Measurements from ENCODE around the gene MPC2. TPM values are rescaled to one million over a fixed set of nuclear protein-coding genes. Genes with fewer than 3 reads are reported as not detected.

Gene MPC2
- total RNA-seq, 4 donors from 2014 or later: 12.1 to 33.7 (median 26.0) TPM

GRCh38 chr1:167924543-167925231 lies 12.2 kb downstream of the MPC2 start:
- intact Hi-C loops (cut with DNase I; ENCODE audit: low total_unique reads): no loop called here
- TF ChIP-seq CTCF (IDR thresholded peaks at IDR 0.05): no peak
- no peak for TF ChIP-seq POLR2A (IDR thresholded peaks at IDR 0.05)
- DNase-seq (ENCODE audit: low spot score in 2 of 2): no peak
- H3K4me3 ChIP-seq (ENCODE audit: low read depth, poor library complexity, severe bottlenecking): no peak overlapping the region
- 89 to 93% methylated on average over 2 of the region's 2 CpGs for WGBS, 2 donors

GRCh38 chr1:167924102-167924501 lies 12.8 kb downstream of the MPC2 start:
- DNase-seq (ENCODE audit: low spot score in 2 of 2): no peak
- intact Hi-C loops (cut with DNase I; ENCODE audit: low total_unique reads): no loop called here
- WGBS, 2 donors: 95 to 98% methylated on average over 2 of the region's 2 CpGs
- TF ChIP-seq CTCF (IDR thresholded peaks at IDR 0.05): no peak
- TF ChIP-seq POLR2A (IDR thresholded peaks at IDR 0.05): no peak
- H3K4me3 ChIP-seq (ENCODE audit: low read depth, poor library complexity, severe bottlenecking): no peak overlapping the region

- no peak for DNase-seq (ENCODE audit: low spot score in 2 of 2)
- no peak for TF ChIP-seq CTCF (IDR thresholded peaks at IDR 0.05)
- TF ChIP-seq POLR2A (IDR thresholded peaks at IDR 0.05): no peak
- intact Hi-C loops (cut with DNase I; ENCODE audit: low total_unique reads): no loop called here
- H3K4me3 ChIP-seq (ENCODE audit: low read depth, poor library complexity, severe bottlenecking): no peak overlapping the region
- 91 to 98% methylated on average over 3 of the region's 3 CpGs for WGBS, 2 donors
Observed at GRCh38 chr1:167923324-167924056, 13.4 kb downstream of the MPC2 start.

GRCh38 chr1:167922611-167923074 lies 14.2 kb downstream of the MPC2 start:
- intact Hi-C loops (cut with DNase I; ENCODE audit: low total_unique reads): no loop called here
- DNase-seq (ENCODE audit: low spot score in 2 of 2): no peak
- no peak for TF ChIP-seq POLR2A (IDR thresholded peaks at IDR 0.05)
- no peak for TF ChIP-seq CTCF (IDR thresholded peaks at IDR 0.05)
- no peak overlapping the region for H3K4me3 ChIP-seq (ENCODE audit: low read depth, poor library complexity, severe bottlenecking)
- WGBS, 2 donors: 46 to 60% methylated on average over 1 of the region's 1 CpG

- no peak for DNase-seq (ENCODE audit: low spot score in 2 of 2)
- H3K4me3 ChIP-seq (ENCODE audit: low read depth, poor library complexity, severe bottlenecking): no peak overlapping the region
- intact Hi-C loops (cut with DNase I; ENCODE audit: low total_unique reads): no loop called here
Observed at GRCh38 chr1:167922023-167922422, 14.8 kb downstream of the MPC2 start.

More at GRCh38 chr1:167922023-167922422, 14.8 kb downstream of the MPC2 start:
- TF ChIP-seq POLR2A (IDR thresholded peaks at IDR 0.05): no peak
- TF ChIP-seq CTCF (IDR thresholded peaks at IDR 0.05): no peak
